AG04449 (cell line): Measurements from ENCODE around the gene ELOVL5.

Experiments
- CTCF ChIA-PET: fragments of 350-600 bp; formaldehyde crosslinking; extraction: SDS; loops from one replicate; lab custom pipeline; 2021; ENCODE audit warnings: antibody characterized with exemption; lab: Yijun Ruan, JAX
- POLR2A ChIA-PET: fragments of 400-600, 350-600 bp; formaldehyde crosslinking; extraction: SDS; loops from one replicate; lab custom pipeline; 2020; ENCODE audit warnings: antibody characterized with exemption, inconsistent platforms; lab: Yijun Ruan, JAX
- DNase-seq: peaks from one replicate; pipeline ENCODE4 v3.0.0-alpha.2; 2010; ENCODE audit warnings: low read depth, low spot score
- H3K4me3 ChIP-seq: 2 replicates; pipeline ENCODE4 v1.5.1; 2011; ENCODE audit warnings: low read depth, mild to moderate bottlenecking, control low read depth, low read length
- CTCF ChIP-seq: IDR thresholded peaks from one replicate; pipeline ENCODE4 v1.5.1; 2011; ENCODE audit warnings: mild to moderate bottlenecking, moderate library complexity, low read length, control low read depth, inconsistent platforms; ENCODE audit not compliant: insufficient read depth; ENCODE audit errors: missing control alignments

ELOVL5 gene

GRCh38 chr6:53233309-53233708 lies 115.4 kb downstream of the ELOVL5 start:
- DNase-seq = no peak
- H3K4me3 ChIP-seq = no peak overlapping the region
- ChIA-PET POLR2A (interaction anchor here (0.6 kb wide), 1 partner anchor 44 kb away, joined by 3 read pairs; no protein-coding TSS in a partner anchor), CTCF (no interaction called here)
- TF ChIP-seq CTCF = no peak

GRCh38 chr6:53230775-53231467 lies 117.8 kb downstream of the ELOVL5 start:
- POLR2A ChIA-PET = no interaction called here
- CTCF ChIA-PET = no interaction called here
- DNase-seq = no peak
- no peak for TF ChIP-seq CTCF
- H3K4me3 ChIP-seq = no peak overlapping the region

GRCh38 chr6:53227847-53228246 lies 120.9 kb downstream of the ELOVL5 start:
- TF ChIP-seq CTCF = no peak
- no peak for DNase-seq
- ChIA-PET CTCF (no interaction called here), POLR2A (no interaction called here)
- H3K4me3 ChIP-seq = no peak overlapping the region

DNA sequence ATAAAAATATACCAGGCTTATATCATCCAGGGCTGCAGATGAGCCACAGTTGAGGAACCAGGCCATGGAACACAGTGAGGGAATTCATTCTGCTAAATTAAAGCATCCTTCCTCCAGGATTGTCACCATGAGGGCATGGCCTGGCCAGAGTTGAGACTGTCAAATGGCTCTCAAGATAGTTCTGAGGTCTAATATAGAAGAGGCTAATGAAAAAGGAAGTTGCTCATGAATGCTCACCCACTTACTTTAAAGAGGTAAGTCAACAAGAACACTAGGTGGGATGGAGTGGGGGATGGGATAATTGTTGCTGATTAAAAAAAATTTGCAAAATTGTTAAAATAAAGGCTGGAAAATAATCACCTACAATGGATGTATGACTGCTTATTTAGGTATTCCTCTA lies 128.1 kb downstream of the ELOVL5 start:
- DNase-seq = no peak
- no peak for TF ChIP-seq CTCF
- POLR2A ChIA-PET = no interaction called here
- CTCF ChIA-PET = no interaction called here
- no peak overlapping the region for H3K4me3 ChIP-seq
